HFF-Myc (cell line): Measurements from ENCODE around the gene THSD7B.

Source experiments
- DNase-seq: peaks from one replicate; pipeline ENCODE4 v3.0.0-alpha.2; 2011; ENCODE audit warnings: low read depth; ENCODE audit errors: extremely low read depth
- H3K4me3 ChIP-seq: replicated peaks from 2 replicates; pipeline ENCODE4 v1.5.1; 2011; ENCODE audit warnings: low read depth, mild to moderate bottlenecking, control low read depth, low read length
- CTCF ChIP-seq: IDR thresholded peaks from 2 replicates; pipeline ENCODE4 v1.5.1; 2012; ENCODE audit warnings: mild to moderate bottlenecking, low read depth, low read length, control low read depth; ENCODE audit errors: missing control alignments

Gene THSD7B

GRCh38 chr2:136858656-136859055 lies 93.3 kb downstream of the THSD7B start:
- DNase-seq: no peak
- no peak for TF ChIP-seq CTCF
- no peak overlapping the region for H3K4me3 ChIP-seq

GRCh38 chr2:136860443-136860958 lies 95.2 kb downstream of the THSD7B start:
- TF ChIP-seq CTCF: no peak
- H3K4me3 ChIP-seq: no peak overlapping the region
- no peak for DNase-seq

- TF ChIP-seq CTCF: no peak
- no peak for DNase-seq
- no peak overlapping the region for H3K4me3 ChIP-seq
Measured at GRCh38 chr2:136863468-136863867, 98.1 kb downstream of the THSD7B start.

- H3K4me3 ChIP-seq: no peak overlapping the region
- no peak for DNase-seq
- no peak for TF ChIP-seq CTCF
Measured at GRCh38 chr2:136863874-136864273, 98.5 kb downstream of the THSD7B start.

- no peak for TF ChIP-seq CTCF
- H3K4me3 ChIP-seq: no peak overlapping the region
- DNase-seq: no peak
Measured at GRCh38 chr2:136871424-136871823, 106.1 kb downstream of the THSD7B start.

- no peak overlapping the region for H3K4me3 ChIP-seq
- DNase-seq: no peak
- TF ChIP-seq CTCF: no peak
Measured at GRCh38 chr2:136874258-136874657, 108.9 kb downstream of the THSD7B start.

- no peak for TF ChIP-seq CTCF
- H3K4me3 ChIP-seq: no peak overlapping the region
- DNase-seq: no peak
Measured at GRCh38 chr2:136891100-136891499, 125.8 kb downstream of the THSD7B start.
